AG10803 (cell line): ENCODE data around the gene NOXO1.
"Not testable (repeated sequence)": the region's sequence is repeated elsewhere in the genome, so short reads cannot be mapped to it uniquely, and the experiment has no call there.

ENCODE experiments used
- DNase-seq: peaks from one replicate; pipeline ENCODE4 v3.0.0; 2010; ENCODE audit warnings: low read depth
- H3K4me3 ChIP-seq: 2 replicates; pipeline ENCODE4 v1.5.1; 2011; ENCODE audit warnings: mild to moderate bottlenecking, low read length, control low read depth
- TF ChIP-seq, protein P1 (sequence below): conservative IDR thresholded peaks from 2 replicates; pipeline ENCODE4 v1.5.1; 2011; ENCODE audit warnings: mild to moderate bottlenecking, low read length, control low read depth, inconsistent platforms

NOXO1 gene

DNA sequence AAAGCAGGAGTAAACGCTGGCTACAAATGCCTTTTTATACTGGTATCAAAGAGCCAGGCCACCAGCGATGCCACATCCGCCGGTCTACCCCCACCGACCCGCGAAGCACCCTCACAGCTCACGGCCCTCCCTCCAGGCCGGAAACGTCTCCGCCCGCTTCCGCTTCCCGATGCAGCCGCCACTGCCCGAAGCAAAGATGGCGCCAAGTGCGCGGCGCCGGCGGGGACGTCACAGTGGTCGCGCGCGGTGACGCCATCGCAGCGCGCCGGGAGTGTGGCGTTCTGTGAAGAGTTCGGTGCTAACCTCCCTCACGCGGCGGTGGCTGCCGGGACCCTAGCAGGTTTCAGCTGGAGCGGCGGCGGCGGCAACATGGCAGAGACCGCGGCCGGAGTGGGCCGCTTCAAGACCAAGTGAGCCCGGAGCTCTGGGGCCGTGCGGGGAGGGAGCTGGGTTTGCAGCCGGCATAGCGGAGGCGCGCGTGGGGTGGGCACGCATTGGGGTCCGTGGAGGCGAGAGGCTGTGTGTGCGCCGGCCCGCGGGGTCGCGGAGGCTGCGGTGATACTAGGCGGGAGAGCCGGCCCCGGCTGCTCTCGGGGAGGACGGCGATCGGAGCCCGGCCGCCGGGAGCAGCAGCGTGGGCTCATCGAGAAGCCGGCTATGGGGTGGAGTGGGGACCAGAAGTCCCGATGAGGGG is 9.3 kb downstream of the NOXO1 start, which contains the start of gene TBL3:
Gene TBL3 (plus strand): TSS at position 258 of the 694 bp plus-strand sequence. CDS start 112 bp downstream, at position 370.
- DNase-seq, result peak; percentile 93
- H3K4me3 ChIP-seq, result peak within 1 kb of the TSS; percentile 81
- TF ChIP-seq, protein P1, sequence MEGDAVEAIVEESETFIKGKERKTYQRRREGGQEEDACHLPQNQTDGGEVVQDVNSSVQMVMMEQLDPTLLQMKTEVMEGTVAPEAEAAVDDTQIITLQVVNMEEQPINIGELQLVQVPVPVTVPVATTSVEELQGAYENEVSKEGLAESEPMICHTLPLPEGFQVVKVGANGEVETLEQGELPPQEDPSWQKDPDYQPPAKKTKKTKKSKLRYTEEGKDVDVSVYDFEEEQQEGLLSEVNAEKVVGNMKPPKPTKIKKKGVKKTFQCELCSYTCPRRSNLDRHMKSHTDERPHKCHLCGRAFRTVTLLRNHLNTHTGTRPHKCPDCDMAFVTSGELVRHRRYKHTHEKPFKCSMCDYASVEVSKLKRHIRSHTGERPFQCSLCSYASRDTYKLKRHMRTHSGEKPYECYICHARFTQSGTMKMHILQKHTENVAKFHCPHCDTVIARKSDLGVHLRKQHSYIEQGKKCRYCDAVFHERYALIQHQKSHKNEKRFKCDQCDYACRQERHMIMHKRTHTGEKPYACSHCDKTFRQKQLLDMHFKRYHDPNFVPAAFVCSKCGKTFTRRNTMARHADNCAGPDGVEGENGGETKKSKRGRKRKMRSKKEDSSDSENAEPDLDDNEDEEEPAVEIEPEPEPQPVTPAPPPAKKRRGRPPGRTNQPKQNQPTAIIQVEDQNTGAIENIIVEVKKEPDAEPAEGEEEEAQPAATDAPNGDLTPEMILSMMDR, result no peak

DNA sequence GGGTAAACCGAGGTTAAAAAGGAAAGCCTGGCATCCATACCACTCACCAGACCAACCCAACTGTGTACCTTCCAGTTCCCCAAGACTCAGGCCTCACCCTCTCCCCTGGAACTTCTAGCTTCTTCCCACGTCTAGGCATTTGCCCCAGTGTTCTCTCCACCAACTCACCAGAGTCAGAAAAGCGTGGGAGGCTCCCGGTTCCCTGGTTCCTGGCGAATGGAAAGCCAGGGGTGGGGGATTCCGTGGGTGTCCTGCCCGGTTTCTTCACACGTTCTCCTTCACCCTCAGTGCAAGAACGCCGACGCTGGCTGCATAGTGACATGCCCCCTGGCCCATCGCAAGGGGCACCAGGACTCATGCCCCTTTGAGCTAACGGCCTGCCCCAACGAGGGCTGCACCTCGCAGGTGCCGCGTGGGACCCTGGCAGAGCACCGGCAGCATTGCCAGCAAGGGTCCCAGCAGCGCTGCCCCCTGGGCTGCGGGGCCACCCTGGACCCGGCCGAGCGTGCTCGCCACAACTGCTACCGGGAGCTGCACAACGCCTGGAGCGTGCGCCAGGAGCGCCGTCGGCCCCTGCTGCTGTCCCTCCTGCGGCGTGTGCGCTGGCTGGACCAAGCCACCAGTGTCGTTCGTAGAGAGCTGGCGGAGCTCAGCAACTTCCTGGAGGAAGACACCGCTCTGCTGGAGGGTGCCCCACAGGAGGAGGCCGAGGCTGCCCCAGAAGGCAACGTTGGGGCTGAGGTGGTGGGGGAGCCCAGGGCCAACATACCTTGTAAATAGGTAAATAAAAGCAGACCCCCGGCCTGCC is 12.9 kb downstream of the NOXO1 start:
- no peak overlapping the region for H3K4me3 ChIP-seq
- TF ChIP-seq, protein P1, result no peak
- no peak for DNase-seq

DNA sequence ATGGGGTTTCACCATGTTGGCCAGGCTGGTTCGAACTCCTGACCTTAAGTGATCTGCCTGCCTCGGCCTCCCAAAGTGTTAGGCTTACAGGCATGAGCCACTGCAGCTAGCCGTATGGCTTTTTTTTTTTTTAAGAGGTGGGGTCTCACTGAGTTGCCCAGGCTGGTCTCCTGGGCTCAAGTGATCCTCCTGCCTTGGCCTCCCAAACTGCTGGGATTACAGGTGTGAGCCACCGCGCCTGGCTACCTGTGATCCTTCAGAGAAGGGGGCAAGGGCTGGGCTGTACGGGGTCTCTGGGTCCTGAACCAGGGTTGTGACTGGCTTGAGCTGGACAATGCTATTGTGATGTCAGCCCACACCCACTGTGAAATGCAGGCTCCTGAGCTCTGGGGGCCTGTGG is 14.8 kb downstream of the NOXO1 start, which contains the start of gene RNF151:
Gene RNF151 (plus strand): TSS at position 397 of the 400 bp plus-strand sequence. CDS start 26 bp downstream, outside the sequence.
- peak within 1 kb of the TSS; percentile 90 for H3K4me3 ChIP-seq
- no peak for DNase-seq
- TF ChIP-seq, protein P1, result no peak

DNA sequence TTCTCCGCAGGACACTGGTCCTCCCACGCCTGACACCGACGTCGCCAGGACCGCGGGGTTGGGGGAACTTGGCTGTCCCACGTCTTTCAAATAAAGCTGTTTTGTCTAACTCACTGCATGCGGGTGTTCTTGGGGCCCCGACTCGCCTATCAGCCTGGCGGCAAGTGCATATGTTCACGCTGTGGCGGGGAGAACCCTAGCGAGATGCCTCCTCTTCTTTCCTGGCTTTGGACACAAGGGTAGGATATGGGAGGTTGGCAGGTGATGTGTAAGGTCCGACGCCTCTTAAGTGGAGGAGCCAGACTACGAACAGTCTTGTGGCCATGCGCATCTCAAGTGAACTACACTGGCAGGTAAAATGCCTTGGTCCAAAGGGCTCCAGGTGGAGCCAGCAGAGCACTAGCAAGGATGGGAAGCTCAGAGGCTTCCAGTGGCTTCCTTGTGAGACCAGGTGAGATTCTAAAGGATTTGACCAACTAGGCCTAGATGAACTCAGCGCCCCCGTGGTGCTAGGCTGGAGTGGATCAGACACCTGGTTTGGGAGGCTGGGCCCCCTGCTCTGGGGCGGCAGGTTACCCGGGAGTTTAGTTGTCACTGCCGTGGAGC is 15.8 kb downstream of the NOXO1 start:
- TF ChIP-seq, protein P1, result no peak
- peak overlapping the region; percentile 90 for H3K4me3 ChIP-seq
- no peak for DNase-seq

DNA sequence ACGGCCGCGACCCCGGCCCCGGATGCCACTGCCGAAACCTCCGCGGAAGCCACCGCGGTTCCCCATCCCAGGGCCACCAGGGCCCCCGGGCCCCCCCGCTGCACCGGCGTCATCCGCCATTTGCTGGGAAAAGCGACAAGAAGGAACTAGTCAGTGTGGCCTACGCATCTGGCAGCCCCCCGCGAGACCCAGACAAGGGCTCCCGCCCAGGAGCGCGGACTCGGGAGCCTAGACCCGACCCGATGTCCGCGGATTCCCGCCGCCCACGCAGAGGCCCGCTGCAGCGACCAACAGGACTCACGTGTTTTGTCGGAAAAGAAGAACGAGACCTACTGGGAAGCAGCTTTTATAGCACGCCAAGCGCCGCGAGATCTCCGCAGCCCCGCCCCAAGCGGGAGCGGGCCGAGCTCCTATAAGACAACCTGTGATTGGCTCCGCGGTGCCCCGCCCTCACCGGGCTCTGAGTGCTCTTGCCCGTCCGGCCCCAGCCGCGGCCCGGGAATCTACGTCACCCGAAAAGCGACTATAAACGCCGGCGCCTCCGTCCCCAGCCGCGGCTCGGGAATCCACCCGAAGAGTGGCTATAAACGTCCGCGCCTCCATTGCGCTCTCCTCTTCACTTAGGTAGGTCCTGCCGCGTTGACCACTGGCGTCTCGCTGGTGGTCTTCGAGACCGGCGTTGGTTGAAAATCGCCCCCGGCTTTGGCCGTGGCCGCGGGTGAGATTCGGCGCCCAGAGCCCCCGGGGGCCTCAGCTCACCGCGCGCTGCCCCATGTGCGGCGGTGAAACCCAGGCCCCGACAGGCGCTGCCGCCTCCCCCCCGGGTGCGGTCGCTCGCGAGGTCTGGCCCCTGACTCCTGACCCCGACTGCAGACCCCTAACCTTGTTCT is 16.5 kb downstream of the NOXO1 start, which contains the start of gene RPS2:
Gene RPS2 (minus strand): TSS at position 321 of the 890 bp plus-strand sequence. CDS start 201 bp downstream, at position 120.
- TF ChIP-seq, protein P1, result no peak
- H3K4me3 ChIP-seq, result peak within 1 kb of the TSS; percentile 90
- DNase-seq, result peak; percentile 98

DNA sequence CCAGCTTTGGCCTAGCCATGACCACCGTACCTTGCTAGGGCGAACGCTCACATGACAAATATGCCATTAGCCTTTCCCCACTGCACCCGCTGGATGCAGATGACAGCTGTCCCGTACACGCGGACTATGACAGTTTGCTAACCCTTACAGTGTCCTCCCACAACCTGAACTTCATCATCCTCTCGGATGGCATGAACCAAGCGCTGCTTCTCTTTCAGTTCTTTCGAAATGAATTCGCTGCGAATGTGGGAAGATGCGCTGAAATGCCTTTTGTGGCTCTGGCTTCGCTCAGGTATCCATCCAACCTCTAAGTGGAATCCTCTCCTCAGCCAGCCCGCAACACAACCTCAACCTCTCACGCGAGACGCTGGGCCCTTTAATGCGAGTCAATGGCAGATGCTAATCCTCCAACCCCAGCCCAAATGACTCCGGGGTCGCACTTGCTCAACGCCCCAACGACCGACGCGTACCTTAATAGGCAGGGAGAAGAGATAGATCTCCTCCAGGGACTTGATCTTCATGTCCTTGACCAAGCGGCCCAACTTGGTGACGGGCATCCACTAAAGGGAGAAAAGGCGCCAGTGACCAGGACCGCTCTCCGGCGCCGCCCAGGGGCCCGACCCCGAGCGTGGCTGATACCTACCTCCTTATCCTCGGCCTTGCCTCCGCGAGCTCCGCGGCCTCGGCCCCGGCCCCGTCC is 17.3 kb downstream of the NOXO1 start:
- peak; percentile 33 for DNase-seq
- peak overlapping the region; percentile 90 for H3K4me3 ChIP-seq
- TF ChIP-seq, protein P1, result peak; percentile 35

DNA sequence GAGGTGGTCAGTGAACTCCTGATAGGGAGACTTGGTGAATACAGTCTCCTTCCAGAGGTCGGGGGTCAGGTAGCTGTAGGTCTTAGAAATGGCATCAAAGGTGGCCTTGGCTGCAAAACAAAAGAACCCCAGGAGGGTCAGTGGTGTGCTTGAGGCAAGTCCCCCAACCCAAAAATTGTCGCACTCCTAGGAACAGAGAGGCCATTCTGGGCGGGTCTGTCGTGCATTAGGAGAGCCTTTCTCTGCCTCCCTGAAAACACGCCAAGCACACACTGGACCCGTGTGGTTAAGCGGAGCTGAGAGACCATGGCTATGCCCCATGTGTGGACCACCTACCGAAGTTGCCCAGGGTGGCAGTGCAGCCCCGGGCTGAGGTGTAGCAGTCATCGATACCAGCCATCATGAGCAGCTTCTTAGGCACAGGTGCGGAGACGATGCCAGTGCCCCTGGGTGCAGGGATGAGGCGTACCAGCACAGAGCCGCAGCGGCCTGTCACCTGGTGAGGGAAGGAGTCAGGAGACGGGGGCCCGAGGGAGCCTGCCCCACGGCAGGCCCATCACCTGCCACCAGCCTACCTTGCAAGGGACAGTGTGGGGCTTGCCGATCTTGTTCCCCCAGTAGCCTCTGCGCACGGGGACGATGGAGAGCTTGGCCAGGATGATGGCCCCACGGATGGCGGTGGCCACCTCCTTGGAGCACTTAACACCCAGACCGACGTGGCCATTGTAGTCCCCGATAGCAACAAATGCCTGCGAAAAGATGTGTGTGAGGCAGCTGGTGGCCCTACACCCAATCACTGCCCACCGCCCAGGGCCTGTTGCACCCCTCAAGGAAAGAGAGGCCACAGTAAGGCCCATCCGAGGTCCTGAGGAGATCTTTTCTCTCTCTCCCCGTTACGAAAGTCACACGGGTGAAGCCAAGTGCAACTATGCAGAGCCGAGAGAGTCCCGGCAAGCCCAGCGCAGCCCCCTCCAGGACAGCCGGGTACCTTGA is 18.8 kb downstream of the NOXO1 start:
- H3K4me3 ChIP-seq, result peak overlapping the region; percentile 18

More for the DNA sequence above, 18.8 kb downstream of the NOXO1 start:
- not testable (repeated sequence) for DNase-seq
